GM12878 (cell line): ENCODE measurements around the gene ZNF628. TPM values are rescaled to one million over a fixed set of nuclear protein-coding genes. Genes with fewer than 3 reads are reported as not detected.

ENCODE experiments used
- ATAC-seq: fragments of 200-7000 bp; cut with Tn5 transposase; 3 replicates; pipeline ENCODE4 v1.9.1; 2020; ENCODE audit warnings: mild to moderate bottlenecking, moderate library complexity
- BruUV-seq: library from RNA; stranded (reverse); fragments of 400-500 nt; replicated peaks from 2 replicates; lab custom pipeline; 2021; lab: Mats Ljungman, UMichigan
- CTCF ChIA-PET: fragments of 300-600 bp; sonication (Branson Sonifier 250); formaldehyde crosslinking; extraction: SDS; loops from one replicate; lab custom pipeline; 2021; ENCODE audit warnings: inconsistent platforms; lab: Yijun Ruan, JAX
- POLR2A ChIA-PET: fragments of 350-600 bp; formaldehyde crosslinking; extraction: SDS; loops from one replicate; lab custom pipeline; 2021; ENCODE audit warnings: inconsistent platforms; lab: Charles Lee
- RAD21 ChIA-PET: fragments of 300-600 bp; sonication (Branson Sonifier 250); formaldehyde crosslinking; loops from one replicate; lab custom pipeline; 2023; ENCODE audit warnings: antibody characterized with exemption; ENCODE audit not compliant: unreplicated experiment; lab: Charles Lee
- SMC1A ChIA-PET: fragments of 300-600 bp; sonication (Branson Sonifier 250); formaldehyde crosslinking; loops from one replicate; lab custom pipeline; 2023; ENCODE audit not compliant: unreplicated experiment, uncharacterized antibody; lab: Charles Lee
- DNase-seq: peaks from one replicate; pipeline ENCODE4 v3.0.0-alpha.2; 2011; ENCODE audit warnings: low read depth, low spot score
- FAIRE-seq: peaks from 3 replicates; lab custom pipeline; 2011; peaks lifted over from hg19 to GRCh38; lab: Jason Lieb, UNC
- H2AFZ ChIP-seq: 2 replicates; pipeline ENCODE4 v1.6.0; 2011; ENCODE audit warnings: low read depth, low read length, control low read depth; ENCODE audit not compliant: control insufficient read depth
- H3K27ac ChIP-seq: 2 replicates; pipeline ENCODE4 v1.5.1; 2011; ENCODE audit warnings: control low read depth; ENCODE audit not compliant: control insufficient read depth, insufficient read depth
- H3K27me3 ChIP-seq, 2 experiments: replicated peaks in 1 of 2; 2 replicates each; pipeline versions ENCODE4 v1.6.0 to v1.6.1; 2011; ENCODE audit warnings: low read length in 1 of 2; ENCODE audit not compliant: control insufficient read depth in 2 of 2, insufficient read depth in 2 of 2
- H3K36me3 ChIP-seq, 2 experiments: 2 replicates each; pipeline ENCODE4 v1.5.1; 2011; ENCODE audit warnings: low read length in 1 of 2; ENCODE audit not compliant: control insufficient read depth in 2 of 2, insufficient read depth in 2 of 2
- H3K4me1 ChIP-seq: 2 replicates; pipeline ENCODE4 v1.6.1; 2011; ENCODE audit warnings: mild to moderate bottlenecking, low read length, moderate library complexity, mixed read lengths; ENCODE audit not compliant: control insufficient read depth, insufficient read depth
- H3K4me2 ChIP-seq: 2 replicates; pipeline ENCODE4 v1.6.0; 2011; ENCODE audit warnings: control low read depth; ENCODE audit not compliant: control insufficient read depth, insufficient read depth
- H3K4me3 ChIP-seq: fragments of 200-600 bp; sonication (generic); 2 replicates; pipeline ENCODE4 v1.5.1; 2016
- H3K79me2 ChIP-seq: 2 replicates; pipeline ENCODE4 v1.6.0; 2011; ENCODE audit warnings: low read length; ENCODE audit not compliant: control insufficient read depth, insufficient read depth
- H3K9ac ChIP-seq: 2 replicates; pipeline ENCODE4 v1.8.0; 2011; ENCODE audit warnings: low read length, control low read depth, mixed read lengths; ENCODE audit not compliant: control insufficient read depth, insufficient read depth
- H3K9me3 ChIP-seq: replicated peaks from 3 replicates; pipeline ENCODE4 v1.5.1; 2011; ENCODE audit warnings: mild to moderate bottlenecking, low read length; ENCODE audit not compliant: control insufficient read depth, insufficient read depth
- H4K20me1 ChIP-seq: 2 replicates; pipeline ENCODE4 v1.6.0; 2011; ENCODE audit not compliant: control insufficient read depth, insufficient read depth
- BMI1 ChIP-seq: fragments of 450-650 bp; IDR thresholded peaks from 2 replicates; pipeline ENCODE4 v1.6.1; 2016; ENCODE audit warnings: mild to moderate bottlenecking, moderate library complexity, borderline replicate concordance
- CEBPZ ChIP-seq: fragments of 150-350 bp; IDR thresholded peaks from 2 replicates; pipeline ENCODE4 v1.6.1; 2016; ENCODE audit warnings: low read depth, low read length
- ESRRA ChIP-seq: IDR thresholded peaks from 2 replicates; pipeline ENCODE4 v1.6.1; 2012; ENCODE audit warnings: mild to moderate bottlenecking, low read length, improper control_type of control experiment
- FOXK2 ChIP-seq: fragments of 450-650 bp; IDR thresholded peaks from 2 replicates; pipeline ENCODE4 v1.6.1; 2017; ENCODE audit warnings: mild to moderate bottlenecking, moderate library complexity
- IKZF1 ChIP-seq: fragments of 450-650 bp; conservative IDR thresholded peaks from 2 replicates; pipeline ENCODE4 v1.6.1; 2017; ENCODE audit warnings: antibody characterized with exemption, mild to moderate bottlenecking
- NFYB ChIP-seq: IDR thresholded peaks from 2 replicates; pipeline ENCODE4 v1.6.1; 2011; ENCODE audit warnings: low read depth, mild to moderate bottlenecking, low read length, improper control_type of control experiment, moderate library complexity; ENCODE audit not compliant: insufficient read depth
- POLR2A ChIP-seq: IDR thresholded peaks from 2 replicates; pipeline ENCODE4 v1.6.1; 2011; ENCODE audit warnings: low read depth, mild to moderate bottlenecking, low read length
- POU2F2 ChIP-seq: IDR thresholded peaks from 3 replicates; pipeline ENCODE4 v1.6.1; 2011; ENCODE audit warnings: low read depth, mild to moderate bottlenecking, low read length, borderline replicate concordance
- SUZ12 ChIP-seq: fragments of 200-600 bp; sonication (generic); IDR thresholded peaks from one replicate; pipeline ENCODE4 v1.6.1; 2018; ENCODE audit warnings: antibody characterized with exemption, mild to moderate bottlenecking; ENCODE audit not compliant: unreplicated experiment
- WGBS: methylation state at CpG from one replicate; pipeline ENCODE4 v1.1.6; 2016; ENCODE audit warnings: low lambda C conversion rate; ENCODE audit not compliant: insufficient replicate concordance, insufficient coverage; ENCODE audit errors: missing lambda C conversion rate; 5-methylcytosine and 5-hydroxymethylcytosine counted together
- in situ Hi-C: fragments of 300-500 bp; cut with MboI; formaldehyde crosslinking; loops from 9 replicates; pipeline ENCODE4 v1.14.3; 2018; ENCODE audit warnings: mixed read lengths
- intact Hi-C: fragments of 100-400 bp; cut with micrococcal nuclease; formaldehyde crosslinking; loops from one replicate; pipeline ENCODE4 v1.14.2; 2022; ENCODE audit not compliant: unreplicated experiment
- polyA plus RNA-seq, 11 experiments: library from polyadenylated mRNA; depleted of rRNA in 4 of 11; unstranded in 6 of 11; stranded (reverse) in 5 of 11; fragments of >200 nt; fragmentation: Nextera tagmentation in 4 of 11; fragmentation: Illumina TruSeq in 1 of 11; extraction: Ambion mirVana in 4 of 11; extraction: Trizol in 1 of 11; gene quantifications; 1 replicate in 1 of 11; 2 replicates in 10 of 11; pipeline versions ENCODE4 v1.2.1 to v1.2.3, GENCODE V29; 2011 to 2016; ENCODE audit warnings: inconsistent platforms in 2 of 11, missing spikeins in 2 of 11, low read depth in 1 of 11
- total RNA-seq, 4 experiments: library from RNA; depleted of rRNA in 3 of 4; stranded (reverse); fragments of >200 nt in 3 of 4; fragmentation: Illumina TruSeq in 1 of 4; extraction: Trizol in 1 of 4; gene quantifications; 2 replicates each; pipeline versions ENCODE4 v1.2.1 to v1.2.3, GENCODE V29; 2013 to 2021

The ZNF628 gene
- total and polyA plus RNA-seq, 10 of the 15 experiments (the other 5 are each of a cell fraction or from before 2014, with no cell fraction given) = 0.04 to 11.3 (median 1.6) TPM; not detected in 1

GRCh38 chr19:55451965-55452748 lies 24.3 kb upstream of the ZNF628 start:
- H3K9ac ChIP-seq = no peak overlapping the region
- RAD21 ChIA-PET = no interaction called here
- in situ Hi-C loops = no loop called here
- no peaks in the 10 kb centered on the region; a peak in 2 of 4 replicates for H3K27me3 ChIP-seq
- CTCF ChIA-PET = interaction anchor here (2.0 kb wide), 1 partner anchor 52 kb away, joined by 4 read pairs; no protein-coding TSS in a partner anchor
- DNase-seq (no peak), ATAC-seq (no peak), FAIRE-seq (no peak)
- H4K20me1 ChIP-seq = peaks cover 4% of the 10 kb centered on the region; the same call in 1 of the 2 replicates
- no peak overlapping the region for H2AFZ ChIP-seq
- no peaks in the 10 kb centered on the region for H3K9me3 ChIP-seq
- no peaks in the 10 kb centered on the region for H3K79me2 ChIP-seq
- intact Hi-C loops = no loop called here
- TF ChIP-seq SUZ12 (peak; percentile 86), POLR2A (0 out of 2 replicates have a peak, but pooled peaks have one; percentile 17), ESRRA (no peak)
- no peaks in the 10 kb centered on the region for H3K4me1 ChIP-seq
- POLR2A ChIA-PET = no interaction called here
- no peak overlapping the region for H3K4me2 ChIP-seq
- SMC1A ChIA-PET = no interaction called here
- BruUV-seq = no TSS peak
- H3K27ac ChIP-seq = no peak overlapping the region
- H3K4me3 ChIP-seq = no peak overlapping the region
- WGBS = 24% methylated on average over 34 of the region's 57 CpGs
- peaks cover 3 to 4% of the 10 kb centered on the region in 2 experiments for H3K36me3 ChIP-seq

- intact Hi-C loops (no loop called here), in situ Hi-C loops (no loop called here)
- CTCF ChIA-PET = interaction anchor here (0.8 to 2.0 kb wide), 3 partner anchors 16 to 112 kb away, joined by 3 to 4 read pairs (median 4); no protein-coding TSS in a partner anchor
- SMC1A ChIA-PET = no interaction called here
- Histone ChIP-seq H3K27ac (no peak overlapping the region), H3K9me3 (no peaks in the 10 kb centered on the region), H3K4me1 (no peaks in the 10 kb centered on the region), H2AFZ (no peak overlapping the region), H3K36me3 (peaks cover 3 to 4% of the 10 kb centered on the region in 2 experiments), H3K79me2 (no peaks in the 10 kb centered on the region), H3K4me3 (no peak overlapping the region), H4K20me1 (peaks cover 4% of the 10 kb centered on the region; the same call in 1 of the 2 replicates), H3K27me3 (no peaks in the 10 kb centered on the region; a peak in 2 of 4 replicates), H3K9ac (no peak overlapping the region), H3K4me2 (no peak overlapping the region)
- POLR2A ChIA-PET = no interaction called here
- BruUV-seq = no TSS peak
- no peak for DNase-seq
- 0 out of 2 replicates have a peak, but pooled peaks have one; percentile 19 for TF ChIP-seq NFYB
- TF ChIP-seq POU2F2 = peak; percentile 56; the same call in 1 of the 3 replicates
- no peak for TF ChIP-seq IKZF1
- peak; percentile 27; the same call in 1 of the 2 replicates for TF ChIP-seq FOXK2
- TF ChIP-seq CEBPZ = no peak
- no peak for TF ChIP-seq BMI1
- FAIRE-seq = no peak
- RAD21 ChIA-PET = no interaction called here
- ATAC-seq = peak; percentile 60
- 64% methylated on average over 17 of the region's 34 CpGs for WGBS
Observed at GRCh38 chr19:55452749-55453346, 23.6 kb upstream of the ZNF628 start.
